C4-2B (cell line): ENCODE measurements around the gene AGPAT4.

Experiments used
- ZFX ChIP-seq: fragments of 450-650 bp; IDR thresholded peaks from 2 replicates; pipeline ENCODE4 v1.6.1; 2017
- TF ChIP-seq, protein P1 (sequence below): fragments of 450-650 bp; conservative IDR thresholded peaks from 2 replicates; pipeline ENCODE4 v1.5.1; 2017; ENCODE audit warnings: mild to moderate bottlenecking

DNA sequence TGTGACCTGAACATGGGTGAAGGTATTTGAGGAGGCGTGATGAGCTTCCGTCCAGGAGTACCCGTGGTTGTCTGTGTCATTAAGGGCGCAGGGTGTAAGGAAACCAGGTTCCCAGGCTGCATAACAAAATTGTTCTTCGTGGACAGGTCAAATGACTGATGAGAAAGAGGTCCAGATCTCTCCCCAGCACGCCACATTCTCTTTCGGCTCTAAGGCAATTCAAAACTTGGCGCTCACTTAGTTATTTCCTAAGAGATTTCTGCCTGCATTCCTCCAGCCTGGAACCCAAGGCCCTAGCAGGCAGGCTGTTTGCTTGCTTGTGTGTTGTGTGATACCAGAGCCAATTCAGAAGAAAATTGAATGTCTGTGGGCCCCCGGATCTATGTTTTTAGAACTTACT lies 139.9 kb downstream of the AGPAT4 start:
- TF ChIP-seq, protein P1, sequence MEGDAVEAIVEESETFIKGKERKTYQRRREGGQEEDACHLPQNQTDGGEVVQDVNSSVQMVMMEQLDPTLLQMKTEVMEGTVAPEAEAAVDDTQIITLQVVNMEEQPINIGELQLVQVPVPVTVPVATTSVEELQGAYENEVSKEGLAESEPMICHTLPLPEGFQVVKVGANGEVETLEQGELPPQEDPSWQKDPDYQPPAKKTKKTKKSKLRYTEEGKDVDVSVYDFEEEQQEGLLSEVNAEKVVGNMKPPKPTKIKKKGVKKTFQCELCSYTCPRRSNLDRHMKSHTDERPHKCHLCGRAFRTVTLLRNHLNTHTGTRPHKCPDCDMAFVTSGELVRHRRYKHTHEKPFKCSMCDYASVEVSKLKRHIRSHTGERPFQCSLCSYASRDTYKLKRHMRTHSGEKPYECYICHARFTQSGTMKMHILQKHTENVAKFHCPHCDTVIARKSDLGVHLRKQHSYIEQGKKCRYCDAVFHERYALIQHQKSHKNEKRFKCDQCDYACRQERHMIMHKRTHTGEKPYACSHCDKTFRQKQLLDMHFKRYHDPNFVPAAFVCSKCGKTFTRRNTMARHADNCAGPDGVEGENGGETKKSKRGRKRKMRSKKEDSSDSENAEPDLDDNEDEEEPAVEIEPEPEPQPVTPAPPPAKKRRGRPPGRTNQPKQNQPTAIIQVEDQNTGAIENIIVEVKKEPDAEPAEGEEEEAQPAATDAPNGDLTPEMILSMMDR: no peak
- no peak for TF ChIP-seq ZFX
